GM12878 (cell line): ENCODE data around the gene PLCD1. TPM values are rescaled to one million over a fixed set of nuclear protein-coding genes. Genes with fewer than 3 reads are reported as not detected.

Source experiments
- ATAC-seq: fragments of 200-7000 bp; cut with Tn5 transposase; 3 replicates; pipeline ENCODE4 v1.9.1; 2020; ENCODE audit warnings: mild to moderate bottlenecking, moderate library complexity
- BruUV-seq: library from RNA; stranded (reverse); fragments of 400-500 nt; replicated peaks from 2 replicates; lab custom pipeline; 2021; lab: Mats Ljungman, UMichigan
- CTCF ChIA-PET: fragments of 300-600 bp; sonication (Branson Sonifier 250); formaldehyde crosslinking; extraction: SDS; loops from one replicate; lab custom pipeline; 2021; ENCODE audit warnings: inconsistent platforms; lab: Yijun Ruan, JAX
- POLR2A ChIA-PET: fragments of 350-600 bp; formaldehyde crosslinking; extraction: SDS; loops from one replicate; lab custom pipeline; 2021; ENCODE audit warnings: inconsistent platforms; lab: Charles Lee
- RAD21 ChIA-PET: fragments of 300-600 bp; sonication (Branson Sonifier 250); formaldehyde crosslinking; loops from one replicate; lab custom pipeline; 2023; ENCODE audit warnings: antibody characterized with exemption; ENCODE audit not compliant: unreplicated experiment; lab: Charles Lee
- SMC1A ChIA-PET: fragments of 300-600 bp; sonication (Branson Sonifier 250); formaldehyde crosslinking; loops from one replicate; lab custom pipeline; 2023; ENCODE audit not compliant: unreplicated experiment, uncharacterized antibody; lab: Charles Lee
- DNase-seq: peaks from one replicate; pipeline ENCODE4 v3.0.0-alpha.2; 2011; ENCODE audit warnings: low read depth, low spot score
- FAIRE-seq: peaks from 3 replicates; lab custom pipeline; 2011; peaks lifted over from hg19 to GRCh38; lab: Jason Lieb, UNC
- H2AFZ ChIP-seq: 2 replicates; pipeline ENCODE4 v1.6.0; 2011; ENCODE audit warnings: low read depth, low read length, control low read depth; ENCODE audit not compliant: control insufficient read depth
- H3K27ac ChIP-seq: 2 replicates; pipeline ENCODE4 v1.5.1; 2011; ENCODE audit warnings: control low read depth; ENCODE audit not compliant: control insufficient read depth, insufficient read depth
- H3K27me3 ChIP-seq, 2 experiments: replicated peaks in 1 of 2; 2 replicates each; pipeline versions ENCODE4 v1.6.0 to v1.6.1; 2011; ENCODE audit warnings: low read length in 1 of 2; ENCODE audit not compliant: control insufficient read depth in 2 of 2, insufficient read depth in 2 of 2
- H3K36me3 ChIP-seq, 2 experiments: 2 replicates each; pipeline ENCODE4 v1.5.1; 2011; ENCODE audit warnings: low read length in 1 of 2; ENCODE audit not compliant: control insufficient read depth in 2 of 2, insufficient read depth in 2 of 2
- H3K4me1 ChIP-seq: 2 replicates; pipeline ENCODE4 v1.6.1; 2011; ENCODE audit warnings: mild to moderate bottlenecking, low read length, moderate library complexity, mixed read lengths; ENCODE audit not compliant: control insufficient read depth, insufficient read depth
- H3K4me2 ChIP-seq: 2 replicates; pipeline ENCODE4 v1.6.0; 2011; ENCODE audit warnings: control low read depth; ENCODE audit not compliant: control insufficient read depth, insufficient read depth
- H3K4me3 ChIP-seq: fragments of 200-600 bp; sonication (generic); 2 replicates; pipeline ENCODE4 v1.5.1; 2016
- H3K79me2 ChIP-seq: 2 replicates; pipeline ENCODE4 v1.6.0; 2011; ENCODE audit warnings: low read length; ENCODE audit not compliant: control insufficient read depth, insufficient read depth
- H3K9ac ChIP-seq: 2 replicates; pipeline ENCODE4 v1.8.0; 2011; ENCODE audit warnings: low read length, control low read depth, mixed read lengths; ENCODE audit not compliant: control insufficient read depth, insufficient read depth
- H3K9me3 ChIP-seq: replicated peaks from 3 replicates; pipeline ENCODE4 v1.5.1; 2011; ENCODE audit warnings: mild to moderate bottlenecking, low read length; ENCODE audit not compliant: control insufficient read depth, insufficient read depth
- H4K20me1 ChIP-seq: 2 replicates; pipeline ENCODE4 v1.6.0; 2011; ENCODE audit not compliant: control insufficient read depth, insufficient read depth
- EGR1 ChIP-seq, 2 experiments: IDR thresholded peaks; 1 replicate in 1 of 2; 2 replicates in 1 of 2; pipeline ENCODE4 v1.6.1; 2011 to 2012; ENCODE audit warnings: low read depth in 2 of 2, low read length in 2 of 2, borderline replicate concordance in 1 of 2, mild to moderate bottlenecking in 1 of 2, moderate library complexity in 1 of 2
- EZH2 ChIP-seq: IDR thresholded peaks from 2 replicates; pipeline ENCODE4 v1.6.1; 2012; ENCODE audit warnings: low read depth, mild to moderate bottlenecking, control low read depth, inconsistent platforms, low read length, borderline replicate concordance; ENCODE audit not compliant: control insufficient read depth
- HDGF ChIP-seq: fragments of 450-650 bp; IDR thresholded peaks from 2 replicates; pipeline ENCODE4 v1.6.1; 2016; ENCODE audit warnings: antibody characterized with exemption
- POLR2AphosphoS5 ChIP-seq: IDR thresholded peaks from 2 replicates; pipeline ENCODE4 v1.6.1; 2011; ENCODE audit warnings: mild to moderate bottlenecking, low read length, inconsistent platforms
- RBBP5 ChIP-seq: fragments of 200-600 bp; sonication (generic); conservative IDR thresholded peaks from 2 replicates; pipeline ENCODE4 v1.6.1; 2016
- RELA ChIP-seq: fragments of 450-650 bp; IDR thresholded peaks from 2 replicates; pipeline ENCODE4 v1.8.0; 2014; ENCODE audit warnings: borderline replicate concordance; ENCODE audit not compliant: partially characterized antibody
- RUNX3 ChIP-seq: IDR thresholded peaks from 2 replicates; pipeline ENCODE4 v1.6.1; 2012; ENCODE audit warnings: low read length, inconsistent platforms
- SRF ChIP-seq, 2 experiments: IDR thresholded peaks; 2 replicates each; pipeline ENCODE4 v1.6.1; 2011; ENCODE audit warnings: low read depth in 2 of 2, low read length in 2 of 2, mild to moderate bottlenecking in 1 of 2, moderate library complexity in 1 of 2
- YY1 ChIP-seq: IDR thresholded peaks from 2 replicates; pipeline ENCODE4 v1.6.1; 2011; ENCODE audit warnings: low read depth, mild to moderate bottlenecking, low read length
- WGBS: methylation state at CpG from one replicate; pipeline ENCODE4 v1.1.6; 2016; ENCODE audit warnings: low lambda C conversion rate; ENCODE audit not compliant: insufficient replicate concordance, insufficient coverage; ENCODE audit errors: missing lambda C conversion rate; 5-methylcytosine and 5-hydroxymethylcytosine counted together
- in situ Hi-C: fragments of 300-500 bp; cut with MboI; formaldehyde crosslinking; loops from 9 replicates; pipeline ENCODE4 v1.14.3; 2018; ENCODE audit warnings: mixed read lengths
- intact Hi-C: fragments of 100-400 bp; cut with micrococcal nuclease; formaldehyde crosslinking; loops from one replicate; pipeline ENCODE4 v1.14.2; 2022; ENCODE audit not compliant: unreplicated experiment
- polyA plus RNA-seq, 11 experiments: library from polyadenylated mRNA; depleted of rRNA in 4 of 11; unstranded in 6 of 11; stranded (reverse) in 5 of 11; fragments of >200 nt; fragmentation: Nextera tagmentation in 4 of 11; fragmentation: Illumina TruSeq in 1 of 11; extraction: Ambion mirVana in 4 of 11; extraction: Trizol in 1 of 11; gene quantifications; 1 replicate in 1 of 11; 2 replicates in 10 of 11; pipeline versions ENCODE4 v1.2.1 to v1.2.3, GENCODE V29; 2011 to 2016; ENCODE audit warnings: inconsistent platforms in 2 of 11, missing spikeins in 2 of 11, low read depth in 1 of 11
- total RNA-seq, 4 experiments: library from RNA; depleted of rRNA in 3 of 4; stranded (reverse); fragments of >200 nt in 3 of 4; fragmentation: Illumina TruSeq in 1 of 4; extraction: Trizol in 1 of 4; gene quantifications; 2 replicates each; pipeline versions ENCODE4 v1.2.1 to v1.2.3, GENCODE V29; 2013 to 2021
- TF ChIP-seq, protein P1 (sequence below): fragments of 450-650 bp; IDR thresholded peaks from 2 replicates; pipeline ENCODE4 v1.6.1; 2016; ENCODE audit warnings: mild to moderate bottlenecking, moderate library complexity, borderline replicate concordance
- TF ChIP-seq, protein P2 (sequence below): fragments of 450-650 bp; IDR thresholded peaks from 2 replicates; pipeline ENCODE4 v1.6.1; 2017; ENCODE audit warnings: mild to moderate bottlenecking, moderate library complexity
- TF ChIP-seq, protein P3 (sequence below): IDR thresholded peaks from 2 replicates; pipeline ENCODE4 v1.6.1; 2012; ENCODE audit warnings: low read depth, low read length, improper control_type of control experiment

Gene PLCD1
- total and polyA plus RNA-seq, 10 of the 15 experiments (the other 5 are each of a cell fraction or from before 2014, with no cell fraction given) = 0.20 to 3.9 (median 1.2) TPM; not detected in 1

DNA sequence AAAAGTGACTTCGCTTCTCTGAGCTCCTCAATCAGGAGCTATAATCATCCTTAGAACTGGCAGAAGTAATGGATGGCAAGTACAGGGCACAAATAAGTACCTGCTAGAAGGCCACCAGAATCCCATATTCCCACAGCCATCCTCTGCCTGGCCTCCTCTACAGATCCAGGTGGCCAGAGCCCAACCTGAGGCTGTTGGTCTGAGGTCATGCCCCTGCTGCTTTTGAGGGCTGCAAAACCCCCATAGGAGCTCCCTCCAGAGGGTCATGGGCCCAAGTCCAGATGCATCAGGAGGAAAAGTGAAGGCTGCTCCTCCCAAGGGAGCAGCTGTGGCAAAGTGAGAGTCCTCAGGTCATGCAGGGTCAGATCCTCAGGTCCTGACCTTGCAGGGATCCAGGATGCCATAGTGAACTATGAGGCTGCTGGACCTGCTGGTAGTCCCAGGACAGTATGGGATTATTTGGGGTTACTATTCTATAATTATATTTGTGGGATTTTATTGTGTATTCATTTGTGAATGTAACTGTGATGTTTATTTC is 3.0 kb upstream of the PLCD1 start:
- Histone ChIP-seq H3K4me2 (no peak overlapping the region), H4K20me1 (no peaks in the 10 kb centered on the region), H3K36me3 (no peaks in the 10 kb centered on the region), H2AFZ (no peak overlapping the region), H3K27me3 (peaks cover 8 to 17% of the 10 kb centered on the region in 2 experiments), H3K9ac (no peak overlapping the region), H3K27ac (no peak overlapping the region), H3K9me3 (no peaks in the 10 kb centered on the region), H3K79me2 (no peaks in the 10 kb centered on the region), H3K4me1 (no peaks in the 10 kb centered on the region), H3K4me3 (no peak overlapping the region)
- ChIA-PET RAD21 (no interaction called here), CTCF (no interaction called here), POLR2A (no interaction called here), SMC1A (no interaction called here)
- 76% methylated on average over 1 of the region's 1 CpG for WGBS
- intact Hi-C loops (no loop called here), in situ Hi-C loops (no loop called here)
- DNase-seq (no peak), FAIRE-seq (no peak), ATAC-seq (no peak)
- TF ChIP-seq, protein P1, sequence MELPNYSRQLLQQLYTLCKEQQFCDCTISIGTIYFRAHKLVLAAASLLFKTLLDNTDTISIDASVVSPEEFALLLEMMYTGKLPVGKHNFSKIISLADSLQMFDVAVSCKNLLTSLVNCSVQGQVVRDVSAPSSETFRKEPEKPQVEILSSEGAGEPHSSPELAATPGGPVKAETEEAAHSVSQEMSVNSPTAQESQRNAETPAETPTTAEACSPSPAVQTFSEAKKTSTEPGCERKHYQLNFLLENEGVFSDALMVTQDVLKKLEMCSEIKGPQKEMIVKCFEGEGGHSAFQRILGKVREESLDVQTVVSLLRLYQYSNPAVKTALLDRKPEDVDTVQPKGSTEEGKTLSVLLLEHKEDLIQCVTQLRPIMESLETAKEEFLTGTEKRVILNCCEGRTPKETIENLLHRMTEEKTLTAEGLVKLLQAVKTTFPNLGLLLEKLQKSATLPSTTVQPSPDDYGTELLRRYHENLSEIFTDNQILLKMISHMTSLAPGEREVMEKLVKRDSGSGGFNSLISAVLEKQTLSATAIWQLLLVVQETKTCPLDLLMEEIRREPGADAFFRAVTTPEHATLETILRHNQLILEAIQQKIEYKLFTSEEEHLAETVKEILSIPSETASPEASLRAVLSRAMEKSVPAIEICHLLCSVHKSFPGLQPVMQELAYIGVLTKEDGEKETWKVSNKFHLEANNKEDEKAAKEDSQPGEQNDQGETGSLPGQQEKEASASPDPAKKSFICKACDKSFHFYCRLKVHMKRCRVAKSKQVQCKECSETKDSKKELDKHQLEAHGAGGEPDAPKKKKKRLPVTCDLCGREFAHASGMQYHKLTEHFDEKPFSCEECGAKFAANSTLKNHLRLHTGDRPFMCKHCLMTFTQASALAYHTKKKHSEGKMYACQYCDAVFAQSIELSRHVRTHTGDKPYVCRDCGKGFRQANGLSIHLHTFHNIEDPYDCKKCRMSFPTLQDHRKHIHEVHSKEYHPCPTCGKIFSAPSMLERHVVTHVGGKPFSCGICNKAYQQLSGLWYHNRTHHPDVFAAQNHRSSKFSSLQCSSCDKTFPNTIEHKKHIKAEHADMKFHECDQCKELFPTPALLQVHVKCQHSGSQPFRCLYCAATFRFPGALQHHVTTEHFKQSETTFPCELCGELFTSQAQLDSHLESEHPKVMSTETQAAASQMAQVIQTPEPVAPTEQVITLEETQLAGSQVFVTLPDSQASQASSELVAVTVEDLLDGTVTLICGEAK = no peak
- TF ChIP-seq SRF (IDR thresholded peaks at IDR 0.05; ENCODE audit: low read depth in 2 of 2, low read length in 2 of 2) (no peak), EGR1 (IDR thresholded peaks at IDR 0.05; ENCODE audit: borderline replicate concordance in 1 of 2, low read depth in 2 of 2, low read length in 2 of 2) (no peak), RBBP5 (no peak), RELA (no peak), HDGF (no peak), EZH2 (no peak), RUNX3 (no peak), YY1 (no peak), POLR2AphosphoS5 (no peak)
- TF ChIP-seq, protein P2, sequence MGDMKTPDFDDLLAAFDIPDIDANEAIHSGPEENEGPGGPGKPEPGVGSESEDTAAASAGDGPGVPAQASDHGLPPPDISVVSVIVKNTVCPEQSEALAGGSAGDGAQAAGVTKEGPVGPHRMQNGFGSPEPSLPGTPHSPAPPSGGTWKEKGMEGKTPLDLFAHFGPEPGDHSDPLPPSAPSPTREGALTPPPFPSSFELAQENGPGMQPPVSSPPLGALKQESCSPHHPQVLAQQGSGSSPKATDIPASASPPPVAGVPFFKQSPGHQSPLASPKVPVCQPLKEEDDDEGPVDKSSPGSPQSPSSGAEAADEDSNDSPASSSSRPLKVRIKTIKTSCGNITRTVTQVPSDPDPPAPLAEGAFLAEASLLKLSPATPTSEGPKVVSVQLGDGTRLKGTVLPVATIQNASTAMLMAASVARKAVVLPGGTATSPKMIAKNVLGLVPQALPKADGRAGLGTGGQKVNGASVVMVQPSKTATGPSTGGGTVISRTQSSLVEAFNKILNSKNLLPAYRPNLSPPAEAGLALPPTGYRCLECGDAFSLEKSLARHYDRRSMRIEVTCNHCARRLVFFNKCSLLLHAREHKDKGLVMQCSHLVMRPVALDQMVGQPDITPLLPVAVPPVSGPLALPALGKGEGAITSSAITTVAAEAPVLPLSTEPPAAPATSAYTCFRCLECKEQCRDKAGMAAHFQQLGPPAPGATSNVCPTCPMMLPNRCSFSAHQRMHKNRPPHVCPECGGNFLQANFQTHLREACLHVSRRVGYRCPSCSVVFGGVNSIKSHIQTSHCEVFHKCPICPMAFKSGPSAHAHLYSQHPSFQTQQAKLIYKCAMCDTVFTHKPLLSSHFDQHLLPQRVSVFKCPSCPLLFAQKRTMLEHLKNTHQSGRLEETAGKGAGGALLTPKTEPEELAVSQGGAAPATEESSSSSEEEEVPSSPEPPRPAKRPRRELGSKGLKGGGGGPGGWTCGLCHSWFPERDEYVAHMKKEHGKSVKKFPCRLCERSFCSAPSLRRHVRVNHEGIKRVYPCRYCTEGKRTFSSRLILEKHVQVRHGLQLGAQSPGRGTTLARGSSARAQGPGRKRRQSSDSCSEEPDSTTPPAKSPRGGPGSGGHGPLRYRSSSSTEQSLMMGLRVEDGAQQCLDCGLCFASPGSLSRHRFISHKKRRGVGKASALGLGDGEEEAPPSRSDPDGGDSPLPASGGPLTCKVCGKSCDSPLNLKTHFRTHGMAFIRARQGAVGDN = no peak
- TF ChIP-seq, protein P3, sequence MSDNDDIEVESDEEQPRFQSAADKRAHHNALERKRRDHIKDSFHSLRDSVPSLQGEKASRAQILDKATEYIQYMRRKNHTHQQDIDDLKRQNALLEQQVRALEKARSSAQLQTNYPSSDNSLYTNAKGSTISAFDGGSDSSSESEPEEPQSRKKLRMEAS = no peak
- no TSS peak for BruUV-seq
